ENCODE data around the gene SGCD. TPM values are rescaled to one million over a fixed set of nuclear protein-coding genes. Genes with fewer than 3 reads are reported as not detected.

SGCD gene
- total and polyA plus RNA-seq, 9 of the 15 experiments (the other 6 are each of a cell fraction or from before 2014, with no cell fraction given), result not detected

DNA sequence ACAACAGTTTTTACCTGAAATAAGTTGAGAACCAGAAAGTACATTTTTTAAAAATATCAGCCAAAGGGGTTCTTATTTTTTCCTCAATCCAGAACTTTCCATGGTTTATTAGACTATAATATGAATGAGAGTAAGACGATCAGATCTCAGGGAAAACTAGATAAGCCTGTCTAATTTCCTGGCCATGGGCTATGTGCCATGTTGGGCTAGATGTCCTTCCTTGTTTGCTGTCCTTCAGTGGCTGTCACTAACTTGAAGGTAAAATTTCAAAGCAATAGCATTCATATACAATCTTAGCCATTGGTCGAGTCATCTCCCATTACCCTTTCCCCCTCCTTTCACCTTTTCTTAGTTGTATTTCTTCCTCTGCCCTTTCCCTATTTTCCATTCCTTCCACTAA, 343.7 kb downstream of the SGCD start:
- Histone ChIP-seq H3K36me3 (ENCODE audit: control insufficient read depth, insufficient read depth, low read length) (no peaks in the 10 kb centered on the region), H3K27me3 (ENCODE audit: control insufficient read depth in 2 of 2, insufficient read depth in 2 of 2, low read length in 2 of 2) (no peaks in the 10 kb centered on the region), H3K4me3 (no peak overlapping the region), H3K4me2 (ENCODE audit: insufficient read depth, low read length) (no peak overlapping the region), H2AFZ (ENCODE audit: low read depth, low read length) (no peak overlapping the region), H3K9me1 (ENCODE audit: control insufficient read depth, insufficient read depth, low read length) (no peaks in the 10 kb centered on the region), H3K4me1 (replicated peaks in 1 of 2; ENCODE audit: control insufficient read depth in 2 of 2, insufficient read depth in 2 of 2, low read length in 2 of 2) (no peaks in the 10 kb centered on the region), H4K20me1 (replicated peaks; ENCODE audit: control insufficient read depth, insufficient read depth, low read length) (no peaks in the 10 kb centered on the region), H3K79me2 (ENCODE audit: control insufficient read depth, insufficient read depth, low read length) (no peaks in the 10 kb centered on the region), H3K9me3 (replicated peaks; ENCODE audit: control insufficient read depth, insufficient read depth, low read depth, low read length) (no peaks in the 10 kb centered on the region), H3K27ac (ENCODE audit: extremely low read depth, low read depth, low read length) (no peak overlapping the region), H3K9ac (ENCODE audit: insufficient read depth in 1 of 2, low read depth in 2 of 2, low read length in 2 of 2) (no peak overlapping the region)
- 0% methylated on average over 2 of the region's 2 CpGs for WGBS (ENCODE audit: insufficient coverage, low coverage, missing lambda C conversion rate)
- ATAC-seq, result no peak
- CTCF ChIA-PET (ENCODE audit: low intra/inter-chr PET ratio), result no interaction called here
- POLR2A ChIA-PET, result no interaction called here
- TF ChIP-seq, protein P1, sequence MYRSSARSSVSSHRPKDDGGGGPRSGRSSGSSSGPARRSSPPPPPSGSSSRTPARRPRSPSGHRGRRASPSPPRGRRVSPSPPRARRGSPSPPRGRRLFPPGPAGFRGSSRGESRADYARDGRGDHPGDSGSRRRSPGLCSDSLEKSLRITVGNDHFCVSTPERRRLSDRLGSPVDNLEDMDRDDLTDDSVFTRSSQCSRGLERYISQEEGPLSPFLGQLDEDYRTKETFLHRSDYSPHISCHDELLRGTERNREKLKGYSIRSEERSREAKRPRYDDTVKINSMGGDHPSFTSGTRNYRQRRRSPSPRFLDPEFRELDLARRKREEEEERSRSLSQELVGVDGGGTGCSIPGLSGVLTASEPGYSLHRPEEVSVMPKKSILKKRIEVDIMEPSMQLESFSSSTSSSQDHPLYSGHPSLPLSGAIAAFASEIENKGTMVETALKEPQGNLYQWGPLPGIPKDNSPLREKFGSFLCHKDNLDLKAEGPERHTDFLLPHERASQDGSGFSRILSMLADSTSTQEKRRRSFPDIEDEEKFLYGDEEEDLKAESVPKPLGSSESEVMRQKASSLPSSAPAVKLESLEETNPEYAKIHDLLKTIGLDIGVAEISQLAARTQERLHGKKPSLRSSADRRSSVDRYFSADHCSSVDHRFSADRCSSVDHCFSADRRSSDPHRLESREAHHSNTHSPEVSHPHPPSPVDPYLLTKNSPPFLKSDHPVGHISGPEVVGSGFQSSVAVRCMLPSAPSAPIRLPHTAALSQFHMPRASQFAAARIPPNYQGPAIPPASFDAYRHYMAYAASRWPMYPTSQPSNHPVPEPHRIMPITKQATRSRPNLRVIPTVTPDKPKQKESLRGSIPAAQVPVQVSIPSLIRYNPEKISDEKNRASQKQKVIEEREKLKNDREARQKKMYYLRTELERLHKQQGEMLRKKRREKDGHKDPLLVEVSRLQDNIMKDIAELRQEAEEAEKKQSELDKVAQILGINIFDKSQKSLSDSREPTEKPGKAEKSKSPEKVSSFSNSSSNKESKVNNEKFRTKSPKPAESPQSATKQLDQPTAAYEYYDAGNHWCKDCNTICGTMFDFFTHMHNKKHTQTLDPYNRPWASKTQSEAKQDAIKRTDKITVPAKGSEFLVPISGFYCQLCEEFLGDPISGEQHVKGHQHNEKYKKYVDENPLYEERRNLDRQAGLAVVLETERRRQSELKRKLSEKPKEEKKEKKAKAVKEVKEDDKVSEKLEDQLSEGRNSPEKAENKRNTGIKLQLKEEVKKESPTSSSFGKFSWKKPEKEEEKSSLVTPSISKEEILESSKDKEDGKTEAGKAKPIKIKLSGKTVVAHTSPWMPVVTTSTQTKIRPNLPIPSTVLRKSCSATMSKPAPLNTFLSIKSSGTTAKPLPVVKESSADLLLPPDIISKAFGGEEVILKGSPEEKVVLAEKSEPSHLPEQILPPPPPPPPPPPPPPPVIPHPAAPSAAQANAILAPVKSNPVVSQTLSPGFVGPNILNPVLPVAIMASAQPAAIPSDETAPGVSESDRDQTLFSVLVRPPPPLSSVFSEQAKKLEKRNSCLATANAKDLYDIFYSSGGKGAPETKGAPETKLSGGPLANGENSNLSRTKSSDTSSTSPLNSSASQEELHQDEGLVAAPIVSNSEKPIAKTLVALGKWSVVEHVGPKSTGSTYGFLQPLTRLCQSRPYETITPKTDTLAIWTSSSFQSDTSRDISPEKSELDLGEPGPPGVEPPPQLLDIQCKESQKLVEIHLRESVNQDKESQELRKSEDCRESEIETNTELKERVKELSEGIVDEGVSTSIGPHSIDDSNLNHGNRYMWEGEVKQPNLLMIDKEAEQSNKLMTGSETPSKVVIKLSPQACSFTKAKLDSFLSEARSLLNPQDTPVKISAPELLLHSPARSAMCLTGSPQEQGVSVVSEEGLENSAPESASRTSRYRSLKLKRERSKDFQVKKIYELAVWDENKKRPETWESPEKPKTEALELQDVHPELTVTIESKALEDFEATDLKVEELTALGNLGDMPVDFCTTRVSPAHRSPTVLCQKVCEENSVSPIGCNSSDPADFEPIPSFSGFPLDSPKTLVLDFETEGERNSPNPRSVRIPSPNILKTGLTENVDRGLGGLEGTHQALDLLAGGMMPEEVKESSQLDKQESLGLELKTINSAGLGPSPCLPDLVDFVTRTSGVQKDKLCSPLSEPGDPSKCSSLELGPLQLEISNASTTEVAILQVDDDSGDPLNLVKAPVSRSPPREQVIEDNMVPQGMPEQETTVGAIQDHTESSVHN (IDR thresholded peaks at IDR 0.05; ENCODE audit: borderline replicate concordance in 1 of 2, low read depth in 1 of 2), result no peak
- TF ChIP-seq ZNF311 (CRISPR knock-in tag; IDR thresholded peaks at IDR 0.05) (no peak), NFATC3 (IDR thresholded peaks at IDR 0.05) (no peak), HDAC6 (IDR thresholded peaks at IDR 0.05; ENCODE audit: low read depth, low read length) (no peak), ZNF551 (CRISPR knock-in tag; IDR thresholded peaks at IDR 0.05) (no peak), NFRKB (IDR thresholded peaks at IDR 0.05; ENCODE audit: low read depth) (no peak), SIN3B (IDR thresholded peaks at IDR 0.05; ENCODE audit: low read depth) (no peak), FIP1L1 (IDR thresholded peaks at IDR 0.05; ENCODE audit: low read depth, low read length, poor library complexity, severe bottlenecking) (no peak)
- TF ChIP-seq, protein P2, sequence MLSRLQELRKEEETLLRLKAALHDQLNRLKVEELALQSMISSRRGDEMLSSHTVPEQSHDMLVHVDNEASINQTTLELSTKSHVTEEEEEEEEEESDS (CRISPR knock-in tag; IDR thresholded peaks at IDR 0.05), result no peak
- TF ChIP-seq, protein P3, sequence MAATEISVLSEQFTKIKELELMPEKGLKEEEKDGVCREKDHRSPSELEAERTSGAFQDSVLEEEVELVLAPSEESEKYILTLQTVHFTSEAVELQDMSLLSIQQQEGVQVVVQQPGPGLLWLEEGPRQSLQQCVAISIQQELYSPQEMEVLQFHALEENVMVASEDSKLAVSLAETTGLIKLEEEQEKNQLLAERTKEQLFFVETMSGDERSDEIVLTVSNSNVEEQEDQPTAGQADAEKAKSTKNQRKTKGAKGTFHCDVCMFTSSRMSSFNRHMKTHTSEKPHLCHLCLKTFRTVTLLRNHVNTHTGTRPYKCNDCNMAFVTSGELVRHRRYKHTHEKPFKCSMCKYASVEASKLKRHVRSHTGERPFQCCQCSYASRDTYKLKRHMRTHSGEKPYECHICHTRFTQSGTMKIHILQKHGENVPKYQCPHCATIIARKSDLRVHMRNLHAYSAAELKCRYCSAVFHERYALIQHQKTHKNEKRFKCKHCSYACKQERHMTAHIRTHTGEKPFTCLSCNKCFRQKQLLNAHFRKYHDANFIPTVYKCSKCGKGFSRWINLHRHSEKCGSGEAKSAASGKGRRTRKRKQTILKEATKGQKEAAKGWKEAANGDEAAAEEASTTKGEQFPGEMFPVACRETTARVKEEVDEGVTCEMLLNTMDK (IDR thresholded peaks at IDR 0.05; ENCODE audit: borderline replicate concordance, insufficient read depth, low read depth, low read length, poor library complexity, severe bottlenecking), result no peak
- BruUV-seq (replicated peaks), result no TSS peak
- in situ Hi-C loops (cut with MboI) (no loop called here), intact Hi-C loops (cut with micrococcal nuclease) (no loop called here)
- DNase-seq (ENCODE audit: extremely low read depth in 1 of 4, low spot score in 3 of 4), result no peak
- no peak for FAIRE-seq
